Loucy (cell line): ENCODE measurements around the gene SLCO2A1.

ENCODE experiments used
- H2AFZ ChIP-seq: fragments of 200-600 bp; sonication (generic); 2 replicates; pipeline ENCODE4 v1.6.0; 2016; ENCODE audit warnings: antibody characterized with exemption, mild to moderate bottlenecking, low read length, moderate library complexity
- H3F3A ChIP-seq: fragments of 200-600 bp; 2 replicates; pipeline ENCODE4 v1.6.0; 2016; ENCODE audit warnings: antibody characterized with exemption, low read depth, mild to moderate bottlenecking
- H3K27me3 ChIP-seq: fragments of 200-600 bp; sonication (generic); 2 replicates; pipeline ENCODE4 v1.6.1; 2014; ENCODE audit warnings: low read length, mild to moderate bottlenecking; ENCODE audit not compliant: insufficient read depth, poor library complexity, severe bottlenecking
- H3K36me3 ChIP-seq: fragments of 200-600 bp; sonication (generic); 2 replicates; pipeline ENCODE4 v1.6.1; 2016; ENCODE audit warnings: low read length; ENCODE audit not compliant: insufficient read depth
- H3K4me1 ChIP-seq: fragments of 200-600 bp; sonication (generic); 2 replicates; pipeline ENCODE4 v1.5.1; 2014; ENCODE audit warnings: low read length, mild to moderate bottlenecking; ENCODE audit not compliant: insufficient read depth, poor library complexity, severe bottlenecking
- H3K4me2 ChIP-seq: fragments of 200-600 bp; sonication (generic); 2 replicates; pipeline ENCODE4 v1.6.0; 2014; ENCODE audit warnings: antibody characterized with exemption, low read length, low read depth, mild to moderate bottlenecking; ENCODE audit not compliant: poor library complexity, severe bottlenecking
- H3K4me3 ChIP-seq: fragments of 200-600 bp; sonication (generic); 2 replicates; pipeline ENCODE4 v1.5.1; 2014; ENCODE audit warnings: low read length, mild to moderate bottlenecking, mixed read lengths; ENCODE audit not compliant: poor library complexity, severe bottlenecking
- H3K79me2 ChIP-seq: fragments of 200-600 bp; sonication (generic); 2 replicates; pipeline ENCODE4 v1.6.1; 2014; ENCODE audit warnings: low read length; ENCODE audit not compliant: insufficient read depth
- H3K9ac ChIP-seq: fragments of 200-600 bp; sonication (generic); 2 replicates; pipeline ENCODE4 v1.6.0; 2014; ENCODE audit warnings: mild to moderate bottlenecking, low read depth, low read length, moderate library complexity; ENCODE audit not compliant: poor library complexity, severe bottlenecking
- H3K9me2 ChIP-seq: fragments of 200-600 bp; sonication (generic); replicated peaks from 2 replicates; pipeline ENCODE4 v1.6.1; 2016; ENCODE audit warnings: low read depth, low read length, mixed read lengths
- H3K9me3 ChIP-seq: fragments of 200-600 bp; sonication (generic); 2 replicates; pipeline ENCODE4 v1.6.1; 2014; ENCODE audit warnings: mild to moderate bottlenecking, antibody characterized with exemption, low read length, low read depth; ENCODE audit not compliant: insufficient read depth
- H4K20me1 ChIP-seq: fragments of 200-600 bp; sonication (generic); 2 replicates; pipeline ENCODE4 v1.6.0; 2014; ENCODE audit warnings: antibody characterized with exemption, low read length, mild to moderate bottlenecking; ENCODE audit not compliant: insufficient read depth, poor library complexity, severe bottlenecking
- EZH2phosphoT487 ChIP-seq: fragments of 200-600 bp; IDR thresholded peaks from 2 replicates; pipeline ENCODE4 v1.6.1; 2018; ENCODE audit warnings: antibody characterized with exemption, mild to moderate bottlenecking, moderate library complexity, borderline replicate concordance
- TF ChIP-seq, protein P1 (sequence below): fragments of 200-600 bp; sonication (generic); conservative IDR thresholded peaks from 2 replicates; pipeline ENCODE4 v1.5.1; 2014; ENCODE audit warnings: mild to moderate bottlenecking, antibody characterized with exemption, low read length

SLCO2A1 gene

DNA sequence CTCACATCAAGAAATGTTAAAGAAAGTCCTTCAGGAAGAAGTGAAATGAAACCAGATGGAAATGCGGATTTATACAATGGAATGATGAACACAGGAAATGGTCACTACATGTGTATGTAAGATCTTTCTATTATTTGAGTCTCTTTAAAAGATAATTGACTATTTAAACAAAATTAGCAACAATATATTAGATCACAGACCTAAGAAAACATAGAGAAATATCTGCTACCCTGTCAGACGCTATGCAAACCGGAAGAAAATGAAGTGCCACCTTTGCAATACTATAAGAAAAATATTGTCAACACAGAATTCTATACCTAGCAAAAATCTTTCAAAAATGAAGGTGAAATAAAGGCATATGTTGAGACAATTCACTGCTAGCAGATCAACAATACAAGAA lies 151.2 kb downstream of the SLCO2A1 start:
- Histone ChIP-seq H3K36me3 (no peaks in the 10 kb centered on the region), H3K4me3 (no peak overlapping the region), H3K9me2 (no peaks in the 10 kb centered on the region), H3K27me3 (no peaks in the 10 kb centered on the region), H3K4me2 (no peak overlapping the region), H3K79me2 (no peaks in the 10 kb centered on the region), H3F3A (no peaks in the 10 kb centered on the region), H3K9me3 (no peaks in the 10 kb centered on the region), H4K20me1 (no peaks in the 10 kb centered on the region), H3K9ac (no peak overlapping the region), H3K4me1 (no peaks in the 10 kb centered on the region), H2AFZ (no peak overlapping the region)
- TF ChIP-seq EZH2phosphoT487 = no peak
- TF ChIP-seq, protein P1, sequence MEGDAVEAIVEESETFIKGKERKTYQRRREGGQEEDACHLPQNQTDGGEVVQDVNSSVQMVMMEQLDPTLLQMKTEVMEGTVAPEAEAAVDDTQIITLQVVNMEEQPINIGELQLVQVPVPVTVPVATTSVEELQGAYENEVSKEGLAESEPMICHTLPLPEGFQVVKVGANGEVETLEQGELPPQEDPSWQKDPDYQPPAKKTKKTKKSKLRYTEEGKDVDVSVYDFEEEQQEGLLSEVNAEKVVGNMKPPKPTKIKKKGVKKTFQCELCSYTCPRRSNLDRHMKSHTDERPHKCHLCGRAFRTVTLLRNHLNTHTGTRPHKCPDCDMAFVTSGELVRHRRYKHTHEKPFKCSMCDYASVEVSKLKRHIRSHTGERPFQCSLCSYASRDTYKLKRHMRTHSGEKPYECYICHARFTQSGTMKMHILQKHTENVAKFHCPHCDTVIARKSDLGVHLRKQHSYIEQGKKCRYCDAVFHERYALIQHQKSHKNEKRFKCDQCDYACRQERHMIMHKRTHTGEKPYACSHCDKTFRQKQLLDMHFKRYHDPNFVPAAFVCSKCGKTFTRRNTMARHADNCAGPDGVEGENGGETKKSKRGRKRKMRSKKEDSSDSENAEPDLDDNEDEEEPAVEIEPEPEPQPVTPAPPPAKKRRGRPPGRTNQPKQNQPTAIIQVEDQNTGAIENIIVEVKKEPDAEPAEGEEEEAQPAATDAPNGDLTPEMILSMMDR = no peak
